ENCODE results near the gene UBE2K. TPM values are rescaled to one million over a fixed set of nuclear protein-coding genes. Genes with fewer than 3 reads are reported as not detected.
"Not testable (repeated sequence)": the region's sequence is repeated elsewhere in the genome, so short reads cannot be mapped to it uniquely, and the experiment has no call there.

Gene UBE2K
- total RNA-seq, 4 donors from 2014 or later = 27.1 to 48.5 (median 32.3) TPM

- peaks cover 10 to 21% of the 10 kb centered on the region in 2 donors for H3K4me1 ChIP-seq
- no peaks in the 10 kb centered on the region for H3K36me3 ChIP-seq
- peak overlapping the region in 1 of 3 donors; percentile 19 for H3K27ac ChIP-seq
- no peak for TF ChIP-seq POLR2A (IDR thresholded peaks at IDR 0.05)
- no peak for TF ChIP-seq CTCF (IDR thresholded peaks at IDR 0.05)
- 12 to 13% methylated on average over 4 of the region's 4 CpGs for WGBS, 2 donors
- DNase-seq = no peak
- H3K4me3 ChIP-seq (replicated peaks in 1 of 3) = peak overlapping the region in 1 of 3 donors; percentile 84
- no peaks in the 10 kb centered on the region for H3K27me3 ChIP-seq
- no peaks in the 10 kb centered on the region for H3K9me3 ChIP-seq
- intact Hi-C loops (cut with DNase I) = loop anchor here (5.0 to 10.0 kb wide), 2 partner anchors 277 to 605 kb away; partner anchors contain the start of gene PDS5A
Observed at GRCh38 chr4:39699687-39700409, 1.9 kb downstream of the UBE2K start.

- TF ChIP-seq CTCF (IDR thresholded peaks at IDR 0.05) (no peak), POLR2A (IDR thresholded peaks at IDR 0.05) (no peak)
- WGBS, 2 donors = 32 to 36% methylated on average over 3 of the region's 3 CpGs
- peaks cover 10 to 21% of the 10 kb centered on the region in 2 donors for H3K4me1 ChIP-seq
- intact Hi-C loops (cut with DNase I) = no loop called here
- no peaks in the 10 kb centered on the region for H3K36me3 ChIP-seq
- H3K4me3 ChIP-seq (replicated peaks in 1 of 3) = no peak overlapping the region
- no peak for DNase-seq
- H3K27ac ChIP-seq = no peak overlapping the region
- H3K9me3 ChIP-seq = no peaks in the 10 kb centered on the region
- H3K27me3 ChIP-seq = no peaks in the 10 kb centered on the region
Observed at GRCh38 chr4:39700554-39700953, 2.6 kb downstream of the UBE2K start.

GRCh38 chr4:39702716-39703115 is 4.8 kb downstream of the UBE2K start:
- Histone ChIP-seq H3K36me3 (no peaks in the 10 kb centered on the region), H3K4me1 (peaks cover 15 to 19% of the 10 kb centered on the region in 2 donors), H3K27me3 (no peaks in the 10 kb centered on the region), H3K9me3 (no peaks in the 10 kb centered on the region), H3K27ac (no peak overlapping the region), H3K4me3 (replicated peaks in 1 of 3) (no peak overlapping the region)
- TF ChIP-seq CTCF (IDR thresholded peaks at IDR 0.05) = no peak
- TF ChIP-seq POLR2A (IDR thresholded peaks at IDR 0.05) = no peak
- WGBS, 2 donors = 97% methylated on average over 2 of the region's 2 CpGs
- intact Hi-C loops (cut with DNase I) = no loop called here
- DNase-seq = no peak

GRCh38 chr4:39704789-39705188 is 6.9 kb downstream of the UBE2K start:
- 95% methylated on average over 13 of the region's 13 CpGs for WGBS, 2 donors
- H3K27ac ChIP-seq; H3K4me1 ChIP-seq; H3K27me3 ChIP-seq; H3K9me3 ChIP-seq; intact Hi-C loops (cut with DNase I); DNase-seq; H3K4me3 ChIP-seq (replicated peaks in 1 of 3); H3K36me3 ChIP-seq: not testable (repeated sequence)

GRCh38 chr4:39706334-39706733 is 8.4 kb downstream of the UBE2K start:
- TF ChIP-seq POLR2A (IDR thresholded peaks at IDR 0.05) (no peak), CTCF (IDR thresholded peaks at IDR 0.05) (no peak)
- H3K4me1 ChIP-seq = peaks cover 6 to 13% of the 10 kb centered on the region in 2 donors
- peak; percentile 38 to 41 for DNase-seq
- no peaks in the 10 kb centered on the region for H3K9me3 ChIP-seq
- no peaks in the 10 kb centered on the region for H3K36me3 ChIP-seq
- intact Hi-C loops (cut with DNase I) = no loop called here
- H3K4me3 ChIP-seq (replicated peaks in 1 of 3) = no peak overlapping the region
- H3K27me3 ChIP-seq = no peaks in the 10 kb centered on the region
- 95% methylated on average over 6 of the region's 6 CpGs for WGBS, 2 donors
- no peak overlapping the region for H3K27ac ChIP-seq
